ENCODE results near the gene SMAD3. TPM values are rescaled to one million over a fixed set of nuclear protein-coding genes. Genes with fewer than 3 reads are reported as not detected.

The SMAD3 gene
- total RNA-seq, 1 donor from 2014 or later = 18.0 TPM

GRCh38 chr15:67103869-67104268 lies 38.5 kb downstream of the SMAD3 start:
- ATAC-seq (no peak), DNase-seq (ENCODE audit: missing footprints) (no peak)
- intact Hi-C loops (cut with DNase I) = no loop called here

GRCh38 chr15:67104510-67104909 lies 39.1 kb downstream of the SMAD3 start:
- ATAC-seq (no peak), DNase-seq (ENCODE audit: missing footprints) (no peak)
- intact Hi-C loops (cut with DNase I) = no loop called here

DNA sequence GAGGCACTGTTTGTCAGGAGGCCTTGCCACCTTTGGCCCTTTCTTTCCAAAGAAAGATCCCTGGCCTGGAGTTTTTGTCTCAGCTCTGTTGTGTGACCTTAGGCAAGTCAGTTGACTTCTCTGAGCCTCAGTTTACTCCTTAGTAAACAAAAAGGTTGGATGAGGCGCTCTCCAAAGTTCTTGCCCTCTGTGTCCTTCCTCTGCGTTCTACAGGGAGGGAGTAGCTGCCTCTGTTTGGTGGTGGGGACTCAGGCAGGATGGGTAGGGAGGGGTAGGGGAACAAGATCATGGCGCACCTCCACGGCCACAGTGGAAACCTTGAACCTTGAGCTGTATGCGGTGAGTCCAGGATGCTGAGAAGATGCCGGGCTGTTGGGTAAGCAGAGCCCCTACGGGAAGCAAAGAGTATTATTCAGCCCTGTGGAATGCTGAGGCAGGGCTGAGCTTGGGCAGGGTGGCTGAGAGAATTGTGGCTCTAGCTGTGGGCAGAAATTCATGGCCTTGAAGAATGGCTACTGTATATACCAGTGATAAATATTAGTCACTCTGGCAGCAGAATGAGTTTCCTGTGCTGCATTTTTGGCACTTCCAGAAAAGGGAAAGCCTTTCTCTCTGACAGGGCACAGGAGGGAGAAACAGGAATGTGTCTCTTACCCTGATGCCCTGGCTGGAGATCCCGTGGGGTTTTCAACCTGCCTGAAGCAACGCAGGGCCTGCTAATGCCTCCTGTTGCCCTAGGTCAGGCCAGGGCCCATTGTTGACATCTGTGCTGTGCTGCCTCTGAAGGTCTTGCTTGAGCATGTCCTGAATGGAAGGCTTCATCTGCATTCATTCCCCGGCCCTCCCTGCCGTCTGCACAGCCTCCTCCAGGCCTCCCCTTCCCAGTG lies 39.9 kb downstream of the SMAD3 start:
- DNase-seq (ENCODE audit: missing footprints) = no peak
- intact Hi-C loops (cut with DNase I) = no loop called here
- ATAC-seq = peak; percentile 38

- DNase-seq (ENCODE audit: missing footprints) = no peak
- intact Hi-C loops (cut with DNase I) = no loop called here
- ATAC-seq = no peak
These were observed 40.8 kb downstream of the SMAD3 start for GRCh38 chr15:67105991-67106763.

DNA sequence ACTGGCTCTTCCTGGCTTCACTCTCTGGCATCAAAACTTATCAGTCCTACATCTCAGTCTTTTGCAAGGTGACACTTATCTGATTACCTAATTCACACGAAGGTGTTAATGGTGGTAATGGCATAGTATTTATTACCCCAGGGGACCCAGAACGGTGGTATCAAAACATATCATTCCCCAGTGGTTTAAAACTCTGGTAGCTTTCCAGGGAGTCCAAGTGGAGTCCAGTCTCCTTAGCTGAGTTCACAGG lies 41.3 kb downstream of the SMAD3 start:
- intact Hi-C loops (cut with DNase I) = no loop called here
- ATAC-seq (no peak), DNase-seq (ENCODE audit: missing footprints) (no peak)

DNA sequence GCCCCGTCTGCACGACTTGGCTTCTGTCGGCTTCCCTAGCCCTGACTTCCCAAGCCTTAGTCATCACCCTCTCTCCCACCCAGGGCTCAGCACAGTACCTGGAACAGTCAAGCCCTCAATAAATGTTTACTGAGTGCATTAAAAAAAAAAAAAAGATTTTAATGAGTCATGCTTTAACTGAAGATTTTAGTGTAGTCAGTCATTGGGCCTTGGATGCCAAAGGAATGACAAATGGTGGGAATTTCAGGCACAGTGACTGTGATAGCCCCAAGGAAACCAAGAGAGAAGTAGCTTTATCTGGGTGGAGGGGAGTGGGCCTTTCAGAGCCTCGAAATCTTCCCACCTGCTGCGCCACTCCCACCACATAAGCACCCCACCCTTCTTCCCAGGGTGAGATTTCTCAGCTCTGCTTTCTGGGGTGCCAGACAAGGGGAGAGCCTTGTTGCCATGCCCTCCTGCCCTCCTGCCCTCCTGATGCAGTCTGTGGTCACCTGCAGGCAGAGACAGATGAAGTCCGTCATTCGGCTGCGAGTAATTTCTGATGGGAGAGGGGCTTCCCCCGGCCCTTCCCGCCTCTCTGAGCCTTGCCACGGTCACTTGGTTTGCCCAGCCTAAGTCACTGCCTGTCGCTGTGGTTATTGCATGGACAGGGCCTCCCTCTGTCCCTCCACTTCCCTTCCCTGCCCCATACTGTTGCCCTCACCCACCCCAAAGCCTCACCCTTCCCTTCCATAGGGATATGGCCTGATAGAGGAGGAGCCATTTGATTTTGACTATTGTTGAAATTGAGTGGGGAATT lies 41.8 kb downstream of the SMAD3 start:
- DNase-seq (ENCODE audit: missing footprints) (no peak), ATAC-seq (peak; percentile 70)
- intact Hi-C loops (cut with DNase I) = no loop called here

DNA sequence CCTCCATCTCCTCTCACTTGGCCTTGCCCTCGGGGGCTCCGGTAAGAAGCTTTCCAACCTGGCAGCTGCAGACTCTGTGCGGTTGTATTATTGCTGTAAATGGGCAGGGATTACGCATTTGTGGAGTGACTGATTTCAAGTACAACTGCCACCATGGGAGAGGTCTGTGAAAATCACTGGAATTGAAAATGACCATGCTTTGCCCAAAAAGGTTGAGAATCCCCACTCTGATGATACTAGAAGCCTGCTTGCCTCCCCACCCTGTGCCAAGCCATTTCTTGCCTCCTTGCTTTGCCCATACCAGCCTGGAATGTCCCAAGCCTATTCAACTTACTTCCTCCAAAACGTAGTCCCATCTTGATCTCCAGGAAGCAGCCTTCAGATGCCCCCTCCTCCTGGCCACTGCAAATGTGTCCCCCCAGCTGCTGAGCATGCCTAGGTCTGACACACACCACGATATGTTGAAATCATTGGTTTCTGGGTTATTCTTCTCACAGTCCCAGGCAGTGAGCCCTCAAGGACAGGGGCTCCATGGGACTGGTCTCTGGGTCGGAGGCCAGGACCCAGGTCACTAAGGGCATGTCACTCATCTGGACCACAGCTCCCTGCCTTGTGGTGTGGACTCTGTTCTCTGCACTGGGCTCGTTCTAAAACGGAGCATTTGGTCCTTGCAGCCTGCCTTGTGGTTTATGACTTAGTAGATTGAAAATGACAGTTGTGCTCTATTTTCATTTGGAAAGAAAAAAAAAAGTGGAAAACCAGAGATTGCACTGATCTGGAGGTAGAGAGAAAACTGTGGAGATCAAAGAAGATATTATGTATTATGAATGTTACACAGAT lies 42.9 kb downstream of the SMAD3 start:
- intact Hi-C loops (cut with DNase I) = no loop called here
- ATAC-seq (no peak), DNase-seq (ENCODE audit: missing footprints) (no peak)

DNA sequence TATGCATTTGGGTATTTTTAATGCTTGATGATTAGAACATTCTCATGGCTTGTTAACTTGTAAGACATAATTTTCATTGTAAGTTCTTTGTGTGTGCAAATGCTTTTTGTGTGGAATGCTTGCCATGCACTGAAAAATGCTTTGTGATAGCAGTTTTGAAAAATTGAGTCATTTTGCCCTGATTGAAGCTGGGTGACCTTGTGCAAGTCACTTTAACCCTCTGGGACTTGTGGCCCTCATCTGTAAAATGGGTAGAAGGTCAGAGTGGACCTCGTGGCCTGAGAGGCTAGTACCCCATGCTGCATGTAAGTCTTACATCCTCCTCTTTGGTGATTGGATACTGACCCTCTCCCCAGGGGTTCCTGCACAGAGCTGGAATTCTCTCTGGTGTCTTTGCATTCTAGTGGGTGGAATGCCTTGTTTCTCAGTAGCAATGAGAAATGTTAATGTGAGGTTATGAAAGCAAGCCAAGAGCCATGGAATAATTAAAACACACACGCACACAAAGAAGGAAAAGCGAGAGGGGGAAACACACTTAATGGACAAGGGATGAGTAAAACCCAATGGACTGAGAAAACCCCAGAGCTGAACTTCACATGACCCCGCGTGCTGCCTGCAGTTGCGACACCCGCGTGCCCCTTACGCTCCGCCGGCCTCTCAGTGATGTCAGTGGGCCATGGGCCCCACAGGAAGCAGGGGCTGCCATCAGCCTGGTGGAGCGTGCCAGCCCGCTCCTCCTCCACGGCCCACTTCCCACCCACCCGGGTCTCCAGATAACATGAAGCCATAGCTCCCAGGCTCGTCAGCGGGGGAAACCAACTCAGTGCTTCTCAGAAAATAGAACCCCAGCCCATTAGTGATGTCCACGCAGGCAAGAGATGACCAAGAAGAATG lies 44.0 kb downstream of the SMAD3 start:
- intact Hi-C loops (cut with DNase I) = no loop called here
- DNase-seq (ENCODE audit: missing footprints) = peak; percentile 89
- ATAC-seq = peak; percentile 77

DNA sequence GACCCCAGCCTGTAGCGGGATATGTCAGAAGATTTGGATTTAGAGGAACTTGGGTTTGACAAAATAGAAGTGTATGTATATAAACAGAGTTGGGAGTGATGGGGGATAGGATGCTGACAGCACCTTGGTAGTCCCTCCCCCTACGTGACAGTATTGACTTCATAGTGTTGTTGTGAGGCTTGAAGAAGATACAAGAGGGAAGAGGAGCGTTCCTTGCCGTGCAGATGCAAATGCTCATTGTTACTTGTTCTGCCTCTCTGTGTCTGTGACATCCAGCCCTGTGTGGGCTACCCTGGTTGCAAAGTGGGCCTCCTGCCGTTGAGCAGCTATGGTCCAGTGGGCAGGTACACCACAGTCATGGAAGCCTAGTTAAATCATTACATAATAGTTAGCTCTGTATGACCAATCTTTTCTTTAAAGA lies 45.0 kb downstream of the SMAD3 start:
- ATAC-seq (no peak), DNase-seq (ENCODE audit: missing footprints) (no peak)
- intact Hi-C loops (cut with DNase I) = no loop called here

DNA sequence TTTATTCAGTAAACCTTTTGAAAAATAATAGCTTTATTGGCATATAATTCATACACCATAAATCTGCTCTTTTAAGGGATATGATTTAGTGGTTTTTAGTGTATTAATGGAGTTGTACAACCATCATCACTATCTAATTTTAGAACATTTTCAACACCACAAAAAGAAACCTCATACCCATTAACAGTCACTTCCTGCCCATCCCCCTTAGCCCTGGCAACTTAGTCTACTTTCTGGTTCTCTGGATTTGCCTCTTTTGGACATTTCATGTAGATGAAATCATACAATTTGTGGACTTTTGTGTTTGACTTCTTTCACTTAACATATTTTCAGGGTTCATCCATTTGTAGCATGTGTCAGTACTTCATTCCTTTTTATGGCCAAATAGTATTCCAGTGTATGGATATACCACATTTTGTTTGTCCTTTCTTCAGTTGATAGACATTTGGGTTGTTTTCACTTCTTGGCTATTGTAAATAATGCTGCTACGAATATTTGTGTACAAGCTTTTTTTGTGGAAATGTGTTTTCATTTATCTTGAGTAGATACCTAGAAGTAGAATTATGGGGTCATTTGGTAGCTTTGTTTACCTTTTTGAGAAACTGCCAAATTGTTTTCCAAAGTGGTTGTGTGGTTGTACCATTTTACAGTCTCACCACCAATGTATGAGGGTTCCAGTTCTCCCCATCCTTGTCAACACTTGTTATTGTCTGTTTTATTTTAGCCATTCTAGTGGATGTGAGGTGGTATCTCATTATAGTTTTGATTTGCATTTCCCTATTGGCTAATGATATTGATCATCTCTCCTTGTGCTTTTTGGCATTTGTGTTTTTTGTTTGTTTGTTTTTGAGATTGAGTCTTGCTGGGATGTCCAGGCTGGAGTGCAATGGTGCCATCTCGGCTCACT lies 45.8 kb downstream of the SMAD3 start:
- intact Hi-C loops (cut with DNase I) = no loop called here
- ATAC-seq = no peak
- no peak for DNase-seq (ENCODE audit: missing footprints)

- DNase-seq (ENCODE audit: missing footprints) = no peak
- intact Hi-C loops (cut with DNase I) = no loop called here
- peak; percentile 3 for ATAC-seq
These were observed 48.6 kb downstream of the SMAD3 start for GRCh38 chr15:67114046-67114445.

DNA sequence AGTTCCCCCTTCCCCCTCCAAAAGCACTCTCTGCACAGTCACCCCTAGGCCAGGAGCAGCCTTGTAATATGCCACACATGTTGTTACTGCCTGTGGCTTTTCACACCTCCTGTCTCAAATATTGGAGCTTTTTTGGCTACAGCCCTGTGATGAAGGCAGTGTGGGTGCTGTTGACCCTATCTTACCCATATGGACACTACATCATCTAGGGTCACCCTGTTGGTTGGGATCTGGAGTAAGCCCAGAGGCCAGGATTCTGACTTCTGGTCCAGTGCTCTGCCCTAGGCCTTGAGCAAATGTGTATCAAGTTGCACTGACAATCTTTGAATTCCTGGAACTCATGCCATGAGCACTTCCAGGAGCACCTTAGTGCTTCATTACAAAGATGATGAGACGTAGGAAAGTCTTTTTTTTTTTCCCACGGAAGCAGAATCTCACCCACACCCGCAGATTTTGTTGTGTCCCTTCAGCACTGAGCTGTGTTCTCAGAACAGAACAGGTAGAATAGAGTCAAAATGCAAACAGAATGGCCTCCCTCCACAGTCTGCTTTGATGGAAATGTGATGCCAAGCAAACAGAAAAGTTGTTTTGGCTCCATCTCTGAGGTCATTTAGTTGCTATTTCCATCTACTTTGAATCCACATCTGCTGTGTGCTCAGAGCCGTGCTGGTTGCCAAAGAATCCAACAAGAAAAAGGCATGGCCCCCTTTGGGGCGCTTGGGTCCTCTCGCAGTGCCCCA lies 49.6 kb downstream of the SMAD3 start:
- DNase-seq (ENCODE audit: missing footprints) = no peak
- ATAC-seq = no peak
- intact Hi-C loops (cut with DNase I) = no loop called here

DNA sequence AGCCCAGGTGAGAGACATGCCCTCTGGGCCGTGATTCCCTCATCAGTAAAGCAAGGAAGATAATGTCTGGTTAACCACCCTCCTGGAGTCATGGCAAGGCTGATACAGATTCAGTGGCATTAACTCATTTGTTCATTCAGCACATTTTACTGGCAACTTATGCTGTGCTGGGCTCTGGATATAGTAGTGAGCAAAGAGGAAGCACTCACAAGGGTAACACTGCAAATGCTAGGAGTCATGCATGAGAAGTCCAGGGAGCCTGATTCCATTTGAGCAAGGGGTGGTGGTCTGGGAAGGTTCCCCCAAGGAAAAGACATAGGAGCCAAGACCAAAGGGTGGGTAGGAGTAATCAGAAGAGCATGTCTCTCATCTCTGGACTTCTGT lies 50.2 kb downstream of the SMAD3 start:
- intact Hi-C loops (cut with DNase I) = no loop called here
- no peak for ATAC-seq
- no peak for DNase-seq (ENCODE audit: missing footprints)

DNA sequence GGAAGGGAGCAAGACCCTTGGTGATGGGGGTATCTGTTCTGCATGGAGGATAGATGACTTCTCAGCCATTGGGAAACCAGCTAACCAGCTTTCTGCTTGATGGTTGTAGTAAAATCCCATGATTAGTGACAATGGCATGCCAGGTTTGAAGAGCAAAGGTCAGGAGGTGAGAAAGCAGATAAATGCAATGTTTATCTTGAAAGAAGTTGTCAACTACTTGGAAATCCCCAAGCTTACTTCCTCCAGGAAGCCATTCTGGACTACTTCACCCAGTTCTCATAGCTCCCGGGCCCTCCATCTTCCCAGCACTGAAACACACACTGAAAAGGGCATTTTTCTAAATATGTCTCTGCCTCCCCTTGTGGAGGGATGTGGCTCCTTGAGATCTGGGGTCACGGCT lies 51.3 kb downstream of the SMAD3 start:
- DNase-seq (ENCODE audit: missing footprints) (no peak), ATAC-seq (no peak)
- intact Hi-C loops (cut with DNase I) = no loop called here

GRCh38 chr15:67117370-67117769 lies 52.0 kb downstream of the SMAD3 start:
- intact Hi-C loops (cut with DNase I) = no loop called here
- DNase-seq (ENCODE audit: missing footprints) (no peak), ATAC-seq (peak; percentile 24)

DNA sequence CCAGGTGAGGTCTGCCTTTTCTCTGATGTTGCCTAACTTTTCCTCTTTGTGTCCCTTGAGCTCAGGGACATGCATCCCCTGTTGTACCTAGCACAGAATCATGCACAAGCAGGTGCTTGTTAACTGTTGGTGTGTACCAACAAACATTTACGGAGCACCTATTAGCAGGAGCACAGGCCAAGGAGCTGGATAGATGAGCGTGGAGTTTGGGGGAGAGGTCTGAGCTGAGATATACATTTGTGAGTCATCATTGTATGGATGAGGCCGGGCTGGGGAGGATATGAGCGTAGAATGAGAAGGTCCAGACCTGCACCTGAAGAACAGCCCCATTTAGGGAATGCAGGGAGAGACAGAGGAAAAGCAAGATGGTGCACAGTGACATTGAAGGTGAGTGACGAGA lies 53.4 kb downstream of the SMAD3 start:
- DNase-seq (ENCODE audit: missing footprints) (no peak), ATAC-seq (no peak)
- intact Hi-C loops (cut with DNase I) = no loop called here
